SHP77 treated with DMSO at 0.1 percent for 48 hours (cell line): ENCODE measurements around the gene DLK2.
"Not testable (repeated sequence)": the region's sequence is repeated elsewhere in the genome, so short reads cannot be mapped to it uniquely, and the experiment has no call there.

Experiments used
- DNase-seq: peaks from one replicate; lab custom pipeline; 2025; lab: John Stamatoyannopoulos, UW

Gene DLK2

DNA sequence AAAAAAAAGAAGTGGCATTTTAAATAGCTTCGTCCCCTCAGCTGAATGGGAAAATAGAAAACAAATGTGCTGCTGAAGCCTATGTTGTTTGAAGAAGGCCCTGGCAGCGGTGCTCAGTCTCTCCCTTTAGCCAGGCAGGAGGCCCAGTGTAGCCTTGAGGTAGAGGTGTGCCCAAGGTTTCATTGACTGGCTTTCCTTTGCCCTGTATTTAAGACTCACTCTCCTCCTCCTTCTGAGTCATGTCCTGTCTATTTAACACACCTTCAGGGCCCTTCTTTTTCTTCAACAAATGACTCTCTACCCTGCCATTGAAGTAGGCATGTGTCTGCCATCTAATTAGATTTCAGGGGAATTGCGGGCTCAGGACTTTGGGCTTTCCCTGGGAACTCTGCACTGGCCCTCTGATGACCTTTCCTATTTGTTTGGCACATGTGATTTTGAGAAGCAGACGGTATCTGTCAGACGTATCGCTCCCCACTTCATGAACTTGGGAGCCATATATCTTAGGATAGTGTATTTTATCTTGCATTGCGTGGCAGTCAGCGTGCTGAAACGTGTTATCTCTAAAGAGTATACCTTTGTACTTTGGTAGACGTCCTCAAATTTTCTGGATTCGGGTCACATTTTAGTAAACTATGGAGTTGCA is 26.4 kb upstream of the DLK2 start:
- no peak for DNase-seq

DNA sequence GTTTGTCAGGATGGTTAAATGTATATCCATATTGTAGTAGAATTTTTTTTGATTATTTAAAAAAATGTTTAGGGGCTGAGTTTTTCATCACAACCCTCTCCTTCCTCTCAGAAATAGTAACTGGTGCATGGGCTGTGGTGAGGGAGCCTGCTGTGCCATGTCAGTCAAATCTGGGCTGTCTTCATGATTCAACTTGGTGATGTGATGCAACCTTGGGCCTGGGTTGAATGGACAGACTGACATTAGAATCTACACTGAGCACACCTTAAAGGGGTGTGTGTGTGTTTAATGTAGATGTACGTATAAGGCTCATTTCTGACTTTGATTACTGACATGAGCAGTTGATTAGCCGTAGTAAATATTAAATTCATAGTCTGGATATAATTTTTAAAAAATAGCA is 25.7 kb upstream of the DLK2 start:
- no peak for DNase-seq

DNA sequence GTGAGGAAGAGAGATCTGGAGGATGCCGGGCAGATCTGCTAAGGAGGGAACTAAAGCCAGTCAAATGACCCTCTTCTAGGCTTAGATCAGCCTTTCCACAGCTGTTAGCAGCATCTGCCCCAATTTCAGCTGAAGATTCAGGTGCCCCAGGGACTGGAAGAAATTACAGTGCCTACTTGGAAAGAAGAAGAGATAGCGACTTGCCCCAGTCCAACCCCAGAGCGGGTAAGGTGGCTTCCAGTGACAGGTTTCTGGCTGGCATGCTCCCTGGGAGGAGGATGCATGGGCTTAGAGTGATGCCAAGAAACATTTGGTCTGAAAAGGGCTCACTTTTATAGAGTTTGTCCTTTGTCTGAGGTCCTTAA is 22.6 kb upstream of the DLK2 start:
- DNase-seq = no peak

- peak; percentile 53 for DNase-seq
Observed at GRCh38 chr6:43477235-43478007, 22.1 kb upstream of the DLK2 start, which contains the start of gene TJAP1. TSS of gene TJAP1 (plus strand) at chr6:43477570. CDS start at chr6:43499002, 21,432 bp downstream.

DNA sequence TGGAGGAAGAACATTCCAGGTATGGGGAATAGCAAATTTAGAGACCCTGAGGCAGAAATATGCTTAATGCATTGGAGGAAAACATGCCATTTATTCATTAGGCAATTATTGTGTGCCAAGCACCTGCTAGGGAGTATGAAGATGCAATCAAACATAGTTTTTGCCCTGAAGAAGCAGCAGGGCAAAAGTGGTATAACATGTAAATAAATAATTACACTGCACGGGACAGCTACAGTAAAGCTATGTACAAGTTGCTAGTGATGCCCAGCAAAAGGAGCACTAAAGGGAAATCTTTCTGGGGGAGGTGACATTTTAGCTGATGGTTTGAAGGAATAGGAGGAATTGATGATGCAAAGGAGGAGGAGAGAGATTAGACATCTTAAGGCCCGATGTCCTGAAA is 21.4 kb upstream of the DLK2 start:
- no peak for DNase-seq

GRCh38 chr6:43475516-43475915 is 20.2 kb upstream of the DLK2 start:
- no peak for DNase-seq

- DNase-seq = no peak
Observed at GRCh38 chr6:43472515-43472914, 17.2 kb upstream of the DLK2 start.

- no peak for DNase-seq
Observed at GRCh38 chr6:43471399-43471798, 16.1 kb upstream of the DLK2 start.

- no peak for DNase-seq
Observed at GRCh38 chr6:43469947-43470346, 14.6 kb upstream of the DLK2 start.

- no peak for DNase-seq
Observed at GRCh38 chr6:43468748-43469681, 13.7 kb upstream of the DLK2 start.

GRCh38 chr6:43468240-43468639 is 12.9 kb upstream of the DLK2 start:
- DNase-seq = no peak

- DNase-seq = no peak
Observed at GRCh38 chr6:43467752-43468151, 12.4 kb upstream of the DLK2 start.

- DNase-seq = not testable (repeated sequence)
Observed at GRCh38 chr6:43467265-43467664, 11.9 kb upstream of the DLK2 start.

- no peak for DNase-seq
Observed at GRCh38 chr6:43465948-43466347, 10.6 kb upstream of the DLK2 start.

DNA sequence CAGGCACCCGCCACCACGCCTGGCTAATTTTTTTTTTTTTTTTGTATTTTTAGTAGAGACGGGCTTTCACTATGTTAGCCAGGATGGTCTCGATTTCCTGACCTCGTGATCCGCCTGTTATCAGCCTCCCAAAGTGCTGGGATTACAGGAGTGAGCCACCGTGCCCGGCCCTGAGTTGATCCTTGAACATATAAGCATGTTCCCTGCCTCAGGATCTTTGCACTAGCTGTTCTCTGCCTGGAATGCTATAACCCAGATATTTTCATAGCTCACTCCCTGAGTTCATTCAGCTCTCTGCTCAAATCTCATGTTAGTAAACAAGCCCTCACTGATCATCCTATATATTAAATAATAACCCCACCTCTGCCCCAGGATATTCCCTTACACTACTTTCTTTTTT is 9.0 kb upstream of the DLK2 start:
- no peak for DNase-seq

GRCh38 chr6:43461936-43462335 is 6.6 kb upstream of the DLK2 start:
- DNase-seq = no peak

GRCh38 chr6:43460032-43460431 is 4.7 kb upstream of the DLK2 start:
- DNase-seq = no peak

DNA sequence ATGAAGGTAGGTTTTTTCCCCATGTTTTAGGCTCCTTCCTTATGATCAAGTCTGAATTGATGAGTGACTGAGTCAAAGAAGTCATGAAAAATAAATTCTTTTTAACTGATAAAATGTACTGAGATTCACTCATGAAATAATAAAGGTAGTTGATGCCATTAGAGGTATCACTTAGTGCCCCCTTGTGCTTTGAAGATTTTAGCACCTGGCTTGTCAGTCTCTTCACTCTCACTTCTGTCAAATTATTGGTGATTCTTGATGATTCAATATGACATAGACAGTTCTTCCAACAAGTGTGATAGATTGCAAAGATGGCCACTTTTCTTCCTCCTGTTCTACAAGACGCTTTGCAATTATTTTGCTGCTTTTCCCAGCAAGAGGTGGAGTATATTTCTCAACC is 4.2 kb upstream of the DLK2 start:
- DNase-seq = no peak

DNA sequence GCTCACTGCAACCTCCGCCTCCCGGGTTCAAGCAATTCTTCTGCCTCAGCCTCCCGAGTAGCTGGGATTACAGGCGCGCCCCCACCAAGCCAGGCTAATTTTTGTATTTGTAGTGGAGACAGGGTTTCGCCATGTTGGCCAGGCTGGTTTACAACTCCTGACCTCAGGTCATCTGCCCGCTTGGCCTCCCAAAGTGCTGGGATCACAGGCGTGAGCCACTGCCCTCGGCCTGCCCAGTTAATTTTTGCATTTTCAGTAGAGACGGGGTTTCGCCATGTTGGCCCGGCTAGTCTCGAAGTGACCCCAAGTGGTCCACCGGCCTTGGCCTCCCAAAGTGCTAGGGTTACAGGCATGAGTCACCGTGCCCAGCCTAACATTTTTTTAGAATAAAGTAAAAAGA is 2.8 kb upstream of the DLK2 start:
- DNase-seq = not testable (repeated sequence)

- DNase-seq = no peak
Observed at GRCh38 chr6:43457643-43458042, 2.3 kb upstream of the DLK2 start.

DNA sequence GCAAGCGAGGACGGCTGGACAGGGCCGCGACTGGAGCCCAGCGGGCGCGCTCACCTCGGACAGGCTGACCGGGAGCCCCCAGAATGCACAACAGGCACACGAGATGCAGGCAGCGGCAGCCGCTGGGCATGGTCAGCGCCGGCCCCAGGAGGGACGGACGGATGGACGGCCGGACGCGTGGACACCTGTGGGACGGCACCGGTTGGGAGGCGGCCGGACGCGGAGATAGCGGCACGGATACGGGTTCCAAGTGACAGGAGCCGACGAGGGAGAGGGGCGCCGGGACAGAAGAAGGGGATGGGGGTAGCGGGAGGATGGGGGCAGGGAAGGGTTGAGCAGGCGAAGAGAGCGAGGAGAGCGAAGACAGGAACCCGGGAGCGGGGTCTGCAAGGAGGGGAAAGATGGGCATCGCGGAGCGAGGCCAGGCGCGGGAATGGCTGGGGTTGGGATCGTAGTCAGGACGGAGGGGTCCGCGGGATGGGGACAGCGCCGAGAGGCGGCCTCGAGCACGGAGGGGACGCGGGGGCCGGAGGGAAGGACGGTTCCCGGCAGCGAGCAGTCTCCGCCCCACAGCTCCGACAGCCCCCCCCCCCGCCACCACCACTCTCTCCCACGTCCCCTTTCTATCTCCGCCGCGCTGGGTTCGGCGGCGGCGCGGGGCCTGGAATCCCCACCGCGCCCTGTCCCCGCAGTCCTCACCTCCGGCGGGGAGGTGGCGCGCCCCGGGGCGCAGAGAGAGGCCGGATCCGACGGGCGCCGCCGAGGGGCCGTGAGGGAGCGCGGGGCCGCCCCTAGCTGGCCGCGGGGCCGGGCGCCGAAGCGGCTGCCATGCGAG is 435 bp downstream of the DLK2 start:
- DNase-seq = peak; percentile 53

DNA sequence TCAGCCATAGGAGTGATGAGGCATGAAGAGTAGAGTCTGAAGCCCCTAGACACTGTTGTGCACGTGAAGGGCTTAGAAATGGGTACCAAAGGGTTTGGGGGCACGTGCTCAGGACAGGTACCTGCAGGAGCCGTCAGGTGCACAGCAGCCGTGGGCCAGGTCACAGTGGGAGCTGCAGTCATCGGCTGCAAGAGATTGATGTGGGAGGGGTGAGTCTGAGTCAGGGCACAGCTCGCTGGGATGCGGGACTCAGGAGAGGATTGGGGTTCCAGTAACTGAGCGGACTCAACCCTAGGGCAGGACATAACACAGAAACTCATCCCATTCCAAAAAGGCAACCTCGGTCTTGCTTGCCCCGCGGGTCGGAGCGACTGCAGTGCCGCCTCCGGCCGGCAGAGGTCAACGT is 1.1 kb downstream of the DLK2 start:
- no peak for DNase-seq
